ENCODE data around the gene TP53. TPM values are rescaled to one million over a fixed set of nuclear protein-coding genes. Genes with fewer than 3 reads are reported as not detected.

Gene TP53
- total RNA-seq, 2 donors from 2014 or later = 12.9 to 20.1 TPM

- Histone ChIP-seq H3K27me3 (no peaks in the 10 kb centered on the region), H3K36me3 (peaks cover 14% of the 10 kb centered on the region), H3K4me1 (no peaks in the 10 kb centered on the region), H3K27ac (no peak overlapping the region), H3K4me3 (no peak overlapping the region), H3K9me3 (no peaks in the 10 kb centered on the region)
- no peak for TF ChIP-seq CTCF (IDR thresholded peaks at IDR 0.05)
- DNase-seq (ENCODE audit: low spot score) = no peak
Measured at GRCh38 chr17:7697828-7698588, 10.7 kb upstream of the TP53 start.

- H3K9me3 ChIP-seq = no peaks in the 10 kb centered on the region
- no peak for TF ChIP-seq CTCF (IDR thresholded peaks at IDR 0.05)
- no peak for DNase-seq (ENCODE audit: low spot score)
- no peak overlapping the region for H3K4me3 ChIP-seq
- no peaks in the 10 kb centered on the region for H3K27me3 ChIP-seq
- H3K27ac ChIP-seq = no peak overlapping the region
- no peaks in the 10 kb centered on the region for H3K36me3 ChIP-seq
- no peaks in the 10 kb centered on the region for H3K4me1 ChIP-seq
Measured at GRCh38 chr17:7695586-7695985, 8.3 kb upstream of the TP53 start.

- DNase-seq (ENCODE audit: low spot score) = no peak
- Histone ChIP-seq H3K9me3 (no peaks in the 10 kb centered on the region), H3K36me3 (no peaks in the 10 kb centered on the region), H3K27me3 (no peaks in the 10 kb centered on the region), H3K27ac (peak overlapping the region; percentile 69 to 89), H3K4me1 (peaks cover 6 to 21% of the 10 kb centered on the region in 2 donors), H3K4me3 (peak overlapping the region; percentile 56 to 75)
- TF ChIP-seq CTCF (IDR thresholded peaks at IDR 0.05) = no peak
Measured at GRCh38 chr17:7688808-7689316, 1.6 kb upstream of the TP53 start.

- Histone ChIP-seq H3K9me3 (no peaks in the 10 kb centered on the region), H3K4me3 (peak within 1 kb of the TSS; percentile 65 to 75), H3K36me3 (no peaks in the 10 kb centered on the region), H3K27me3 (no peaks in the 10 kb centered on the region), H3K4me1 (peaks cover 6 to 21% of the 10 kb centered on the region in 2 donors), H3K27ac (peak within 1 kb of the TSS; percentile 89 to 93)
- peak; percentile 94 to 97 for TF ChIP-seq CTCF (IDR thresholded peaks at IDR 0.05)
- peak; percentile 99 for DNase-seq (ENCODE audit: low spot score)
Measured at GRCh38 chr17:7687908-7688807, 868 bp upstream of the TP53 start, which contains the start of gene WRAP53. Gene WRAP53 (plus strand): TSS chr17:7688477. CDS start chr17:7688649, 172 bp downstream.

GRCh38 chr17:7686222-7687071 is 843 bp downstream of the TP53 start:
- peak overlapping the region; percentile 65 to 75 for H3K4me3 ChIP-seq
- H3K36me3 ChIP-seq = no peaks in the 10 kb centered on the region
- no peaks in the 10 kb centered on the region for H3K27me3 ChIP-seq
- DNase-seq (ENCODE audit: low spot score) = peak; percentile 75
- TF ChIP-seq CTCF (IDR thresholded peaks at IDR 0.05) = no peak
- no peaks in the 10 kb centered on the region for H3K9me3 ChIP-seq
- H3K4me1 ChIP-seq = peaks cover 6 to 21% of the 10 kb centered on the region in 2 donors
- peak overlapping the region; percentile 89 to 93 for H3K27ac ChIP-seq
